HuH-7.5 (cell line): Measurements from ENCODE around the gene ECM1.

ENCODE experiments used
- DNase-seq: peaks from one replicate; pipeline ENCODE4 v3.0.0; 2011; ENCODE audit warnings: low spot score

ECM1 gene

DNA sequence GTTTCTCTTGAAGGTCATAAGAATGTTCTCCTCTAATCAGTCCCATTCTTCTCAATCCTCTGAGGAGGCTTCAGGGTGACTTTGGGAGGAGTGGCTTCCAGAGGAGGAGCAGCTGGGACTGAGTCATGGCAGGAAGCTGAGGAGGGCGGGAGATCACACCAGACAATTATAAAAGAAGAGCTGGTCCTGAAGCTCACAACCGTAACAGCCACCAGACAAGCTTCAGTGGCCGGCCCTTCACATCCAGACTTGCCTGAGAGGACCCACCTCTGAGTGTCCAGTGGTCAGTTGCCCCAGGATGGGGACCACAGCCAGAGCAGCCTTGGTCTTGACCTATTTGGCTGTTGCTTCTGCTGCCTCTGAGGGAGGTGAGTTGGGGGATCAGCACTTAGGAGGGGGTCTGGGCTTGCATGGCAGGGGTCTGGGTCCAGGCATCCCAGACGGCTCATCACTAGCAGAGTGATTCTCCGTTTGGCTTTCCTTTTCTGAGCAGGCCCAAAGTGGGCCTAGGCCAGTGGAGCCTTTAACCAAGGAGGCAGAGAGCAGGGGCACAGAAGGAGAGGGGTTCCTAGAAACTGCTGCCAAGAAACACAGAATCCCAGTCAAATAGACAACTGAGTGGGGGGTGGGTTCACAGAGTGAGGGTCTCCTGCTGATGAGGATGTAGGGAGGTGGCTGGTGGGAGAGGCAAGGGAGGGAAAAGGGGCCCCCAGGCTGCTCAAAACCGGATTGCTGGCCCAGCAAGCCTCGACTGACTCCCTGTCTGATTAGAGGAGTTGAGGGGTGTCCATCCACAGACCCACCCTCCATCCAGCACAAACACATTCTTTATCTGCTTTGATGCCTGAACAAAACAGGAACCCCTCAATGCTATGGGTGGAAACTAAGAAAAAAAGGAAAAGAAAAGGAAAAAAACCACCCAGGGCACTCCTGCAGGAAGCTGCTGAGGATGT lies at the start of gene ECM1:
Gene ECM1, plus strand, starts transcription at position 198 of the 953 bp plus-strand sequence. Its CDS starts 101 bp downstream, at position 299.
- no peak for DNase-seq

DNA sequence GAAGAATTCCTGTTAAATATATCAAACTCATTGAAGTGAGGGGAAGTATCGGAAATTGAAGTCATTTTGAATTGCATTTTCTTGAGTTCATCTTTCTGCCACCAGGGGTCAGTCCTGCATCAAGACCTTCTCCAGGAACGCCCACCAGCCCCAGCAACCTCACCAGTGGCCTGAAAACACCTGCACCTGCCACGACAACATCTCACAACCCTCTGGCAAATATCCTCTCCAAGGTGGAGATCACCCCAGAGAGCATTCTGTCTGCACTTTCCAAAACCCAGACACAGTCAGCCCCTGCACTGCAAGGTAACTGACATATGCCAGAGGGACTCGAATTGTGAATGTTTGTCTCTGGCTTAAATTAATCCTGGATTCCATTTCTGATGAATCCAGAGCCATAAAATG lies 43.5 kb upstream of the ECM1 start:
- DNase-seq = peak; percentile 73

DNA sequence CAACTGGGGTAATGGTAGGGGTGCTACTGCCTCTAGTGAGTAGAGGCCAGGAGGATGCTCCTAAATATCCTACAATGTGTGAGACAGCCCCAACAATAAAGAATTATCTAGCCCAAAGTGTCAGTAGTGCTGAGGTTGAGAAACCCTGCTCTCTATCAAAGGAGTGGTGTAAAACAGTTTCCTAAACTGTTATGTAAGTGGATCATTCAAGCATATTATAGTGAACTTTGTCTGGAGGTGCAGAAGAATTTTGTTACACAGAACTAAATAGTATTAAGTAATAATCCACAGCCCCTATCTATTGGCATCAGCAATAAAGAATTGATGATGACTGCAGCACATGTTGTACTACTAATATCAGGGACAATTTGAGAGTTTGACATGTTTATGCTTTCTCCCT lies 40.9 kb upstream of the ECM1 start:
- DNase-seq = no peak

DNA sequence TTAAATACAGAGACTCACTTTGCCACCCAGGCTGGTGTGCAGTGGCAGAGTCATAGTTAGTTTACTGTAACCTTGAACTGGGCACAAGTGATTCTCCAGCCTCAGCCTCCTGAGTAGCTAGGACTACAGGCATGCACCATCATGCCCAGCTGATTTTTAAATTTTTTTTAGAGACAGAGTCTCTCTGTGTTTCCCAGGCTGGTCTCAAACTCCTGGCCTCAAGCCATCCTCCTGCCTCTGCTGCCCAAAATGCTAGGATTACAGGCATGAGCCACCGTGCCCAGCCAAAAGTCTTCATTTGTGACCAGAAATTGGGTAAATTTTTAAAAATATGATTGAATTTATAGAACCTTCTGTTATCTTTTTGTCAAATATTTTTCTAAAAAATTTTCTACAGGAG lies 38.6 kb upstream of the ECM1 start:
- DNase-seq = no peak

DNA sequence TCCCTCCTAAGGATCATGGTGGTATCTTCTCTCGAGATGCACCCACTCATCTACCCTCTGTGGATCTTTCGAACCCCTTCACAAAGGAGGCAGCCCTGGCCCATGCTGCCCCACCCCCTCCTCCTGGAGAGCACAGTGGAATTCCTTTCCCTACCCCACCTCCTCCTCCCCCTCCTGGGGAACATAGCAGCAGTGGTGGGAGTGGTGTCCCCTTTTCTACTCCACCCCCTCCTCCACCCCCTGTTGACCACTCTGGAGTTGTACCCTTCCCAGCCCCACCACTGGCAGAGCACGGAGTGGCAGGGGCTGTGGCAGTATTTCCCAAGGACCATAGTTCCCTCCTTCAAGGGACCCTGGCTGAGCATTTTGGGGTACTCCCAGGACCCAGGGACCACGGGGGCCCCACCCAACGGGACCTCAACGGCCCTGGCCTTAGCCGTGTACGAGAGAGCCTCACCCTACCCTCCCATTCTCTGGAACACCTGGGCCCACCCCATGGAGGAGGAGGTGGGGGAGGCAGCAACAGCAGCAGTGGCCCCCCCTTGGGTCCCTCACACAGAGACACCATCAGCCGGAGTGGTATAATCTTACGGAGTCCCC lies 35.2 kb upstream of the ECM1 start:
- DNase-seq = no peak

DNA sequence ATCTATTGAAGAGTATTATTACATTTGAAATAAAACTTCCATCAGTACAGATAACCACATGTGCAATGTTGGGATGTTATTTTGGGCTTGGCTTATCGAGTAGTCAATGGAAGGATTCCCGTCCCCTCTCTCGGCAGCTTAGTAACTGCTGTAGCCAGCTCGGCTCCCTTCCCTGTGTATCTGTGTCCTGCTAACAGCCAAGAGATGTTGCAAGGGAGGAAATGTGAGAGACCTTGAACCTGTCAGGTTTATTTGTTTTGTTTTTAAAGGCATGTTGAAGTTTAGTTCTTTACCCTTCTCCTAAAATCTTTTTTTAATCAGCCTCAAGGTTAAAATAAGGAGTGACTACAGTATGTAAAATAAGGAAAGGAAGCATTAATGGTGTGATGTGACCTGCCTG lies 34.2 kb upstream of the ECM1 start:
- DNase-seq = peak; percentile 47

DNA sequence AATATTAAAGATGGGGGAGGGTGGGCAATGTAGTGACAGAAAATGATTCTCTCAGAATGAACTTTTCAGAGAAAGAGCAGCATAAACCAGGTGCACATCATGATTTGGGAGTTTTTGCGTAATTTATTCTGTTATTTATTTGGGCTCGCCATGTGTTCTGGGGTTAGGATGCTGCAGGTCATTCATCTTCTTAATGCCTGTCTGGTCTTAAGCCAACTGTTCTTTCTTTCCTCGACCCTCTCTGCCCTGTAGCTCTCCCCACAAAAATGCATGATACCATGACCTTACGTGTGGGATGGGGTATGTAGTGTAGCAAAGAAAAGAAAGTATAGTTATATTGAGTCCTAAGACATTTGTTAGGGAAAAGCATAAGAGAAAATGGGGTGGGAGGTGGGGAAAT lies 33.0 kb upstream of the ECM1 start:
- DNase-seq = no peak

DNA sequence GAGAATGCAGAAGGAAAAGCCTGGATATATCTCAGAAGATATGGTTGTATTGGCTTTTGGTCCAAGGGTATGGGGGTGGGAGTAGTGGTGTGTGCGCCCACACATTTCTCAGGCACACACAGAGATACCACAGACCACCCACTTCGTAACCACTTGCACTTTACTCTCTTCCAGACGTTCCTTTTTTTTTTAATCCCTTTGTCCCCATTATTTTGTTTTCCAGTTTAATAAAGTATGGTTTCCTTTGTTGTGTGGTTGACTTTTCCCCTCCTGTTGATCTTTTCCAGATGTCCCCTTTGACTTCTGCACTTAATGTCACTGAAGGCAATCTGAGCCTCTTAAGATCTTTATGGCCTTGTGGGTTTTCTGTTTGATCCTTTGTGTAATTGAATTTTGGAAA lies 31.2 kb upstream of the ECM1 start:
- no peak for DNase-seq

DNA sequence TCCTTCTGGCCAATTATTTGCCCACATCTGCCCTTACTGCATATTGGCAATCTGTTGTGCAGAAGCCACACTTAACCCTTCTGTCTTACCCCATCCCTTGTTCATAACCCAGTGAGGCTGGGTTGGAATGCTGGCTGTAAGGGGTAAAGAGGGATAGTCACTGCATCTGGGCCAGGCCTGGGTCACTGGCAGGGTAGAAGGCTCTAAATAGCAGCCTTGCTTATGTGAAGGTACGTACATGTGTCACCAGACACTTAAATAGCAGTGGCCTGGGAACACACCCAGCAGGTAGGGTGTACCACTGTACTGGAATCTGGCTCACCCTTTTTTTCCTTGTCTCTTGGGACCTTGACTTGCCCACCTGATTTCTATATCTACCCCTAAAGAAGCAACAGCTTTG lies 30.6 kb upstream of the ECM1 start:
- DNase-seq = no peak

DNA sequence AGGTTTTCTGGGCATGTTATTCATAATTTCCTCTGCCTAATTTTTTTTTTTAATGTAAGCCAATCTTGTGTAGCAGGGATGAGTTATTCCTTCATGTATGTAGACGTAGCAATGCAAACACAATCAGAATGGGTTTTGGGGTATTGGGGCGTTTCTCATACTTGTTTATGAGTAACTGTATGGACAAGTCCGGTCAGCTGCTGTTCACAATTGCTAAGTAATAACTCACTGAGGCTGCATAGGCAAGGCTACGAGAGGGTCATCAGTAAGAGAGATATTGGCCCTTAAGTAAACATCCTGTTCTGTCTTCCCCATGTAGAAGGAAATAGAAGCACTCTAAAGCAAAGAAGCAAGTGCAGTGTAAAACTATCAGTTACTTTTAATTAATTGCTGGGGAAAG lies 30.2 kb upstream of the ECM1 start:
- DNase-seq = no peak

DNA sequence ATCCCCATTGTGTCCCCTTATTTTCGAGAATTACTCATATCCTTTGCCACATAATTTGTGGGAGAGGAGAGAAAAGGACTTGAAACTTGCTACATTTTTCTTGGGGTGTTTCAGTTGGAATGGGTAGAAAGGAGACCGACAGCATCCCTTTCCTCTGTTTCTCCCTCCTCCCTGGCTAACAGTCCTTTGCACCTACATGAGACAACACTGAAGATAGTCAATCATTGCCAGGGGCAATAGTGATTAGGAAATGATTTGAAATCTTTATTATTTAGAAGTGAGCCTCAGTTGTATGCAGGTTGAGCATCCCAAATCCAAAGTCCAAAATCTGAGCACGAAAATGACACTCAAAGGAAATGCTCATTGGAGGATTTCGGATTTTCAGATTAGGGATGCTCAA lies 28.5 kb upstream of the ECM1 start:
- no peak for DNase-seq

DNA sequence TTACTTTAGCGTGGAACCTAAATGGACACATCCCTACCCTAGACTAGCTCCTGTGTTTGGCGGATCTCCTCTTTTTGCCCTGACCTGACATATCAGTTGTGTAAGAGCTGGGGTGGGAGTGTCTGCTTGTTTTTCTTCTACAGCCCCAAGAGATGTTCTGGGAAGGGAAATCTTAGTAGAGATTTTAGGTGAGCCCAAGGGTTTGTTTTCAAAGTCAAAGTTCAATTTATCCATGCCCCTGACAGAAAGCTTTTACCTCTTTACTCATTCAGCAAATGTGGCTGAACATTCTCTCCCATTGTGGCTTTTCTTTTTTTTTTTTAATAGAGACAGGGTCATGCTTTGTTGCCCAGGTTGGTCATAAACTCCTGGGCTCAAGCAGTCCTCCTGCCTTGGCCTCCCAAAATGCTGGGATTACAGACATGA lies 28.0 kb upstream of the ECM1 start:
- peak; percentile 59 for DNase-seq

DNA sequence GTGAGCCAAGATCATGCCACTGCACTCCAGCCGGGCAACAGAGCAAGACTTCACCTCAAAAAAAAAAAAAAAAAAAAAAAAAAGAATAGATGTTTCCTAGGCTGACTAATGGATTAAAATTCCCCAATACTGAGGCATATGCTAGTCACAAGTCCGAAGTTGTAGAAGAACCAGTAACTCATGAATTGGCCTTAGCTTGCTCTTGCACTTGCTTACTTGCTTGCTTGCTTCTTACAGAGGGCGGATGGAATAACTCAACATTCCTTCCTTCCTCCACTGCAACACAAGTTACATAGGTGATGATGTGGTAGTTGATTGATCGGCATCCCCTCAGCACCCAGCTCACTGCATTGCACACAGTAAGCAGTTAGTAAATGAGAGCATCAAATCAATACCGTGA lies 23.5 kb upstream of the ECM1 start:
- DNase-seq = no peak

DNA sequence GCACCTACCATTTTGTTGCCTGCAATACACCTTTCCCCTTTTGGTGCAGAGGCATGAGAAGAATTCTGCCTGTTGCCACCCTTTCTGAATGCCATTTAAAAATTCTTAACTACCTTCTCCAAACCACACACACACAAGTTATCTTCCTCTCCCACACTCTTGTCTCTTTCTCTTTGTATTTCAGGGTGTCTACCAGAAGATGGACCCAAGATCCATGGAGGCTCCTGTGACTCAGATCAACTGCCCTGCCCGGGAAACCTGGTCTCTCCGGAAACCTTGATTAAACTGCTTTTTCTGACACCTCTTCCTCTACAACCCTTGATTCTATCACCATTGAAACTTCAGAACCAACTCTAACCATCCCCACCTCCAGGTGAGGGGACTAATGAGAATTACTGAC lies 23.0 kb upstream of the ECM1 start:
- no peak for DNase-seq

DNA sequence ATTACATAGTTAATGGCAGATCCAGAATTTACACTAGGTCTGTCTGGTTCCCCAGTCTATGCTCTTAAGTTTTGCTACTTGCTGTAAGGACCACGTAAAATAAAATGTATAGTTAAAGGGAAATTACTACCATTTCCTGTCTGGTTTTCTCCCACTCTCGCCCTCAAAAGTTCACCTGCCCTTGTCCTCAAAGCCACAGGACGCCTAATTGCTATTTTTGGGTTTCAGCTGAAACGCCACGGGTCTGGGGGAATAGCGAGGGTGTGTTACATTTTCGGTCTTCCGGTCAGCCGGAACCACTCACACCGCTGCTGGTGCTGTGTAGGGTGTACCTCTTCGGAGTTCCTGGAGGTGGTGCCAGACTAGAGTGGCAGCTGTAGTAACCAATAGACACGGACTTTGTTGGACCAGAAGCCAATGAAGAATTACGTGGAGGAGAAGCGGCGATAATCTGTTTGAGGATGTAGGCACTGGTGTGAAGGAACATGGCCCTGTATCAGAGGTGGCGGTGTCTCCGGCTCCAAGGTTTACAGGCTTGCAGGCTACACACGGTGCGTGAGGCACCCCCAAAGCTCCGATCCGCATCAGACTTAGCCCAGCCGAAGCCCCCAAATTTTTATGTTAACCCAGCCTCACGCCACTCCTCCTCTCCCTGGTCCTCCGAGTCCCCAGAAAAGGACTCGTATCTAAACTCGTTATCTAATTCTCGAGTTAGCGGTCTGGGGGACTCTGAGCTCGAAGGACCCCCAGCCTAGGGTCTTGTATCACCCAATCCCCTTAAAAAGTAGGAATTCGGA lies 20.7 kb upstream of the ECM1 start, which contains the start of gene TARS2:
Gene TARS2, plus strand, starts transcription at position 454 of the 797 bp plus-strand sequence. Its CDS starts 32 bp downstream, at position 486.
- peak; percentile 88 for DNase-seq

DNA sequence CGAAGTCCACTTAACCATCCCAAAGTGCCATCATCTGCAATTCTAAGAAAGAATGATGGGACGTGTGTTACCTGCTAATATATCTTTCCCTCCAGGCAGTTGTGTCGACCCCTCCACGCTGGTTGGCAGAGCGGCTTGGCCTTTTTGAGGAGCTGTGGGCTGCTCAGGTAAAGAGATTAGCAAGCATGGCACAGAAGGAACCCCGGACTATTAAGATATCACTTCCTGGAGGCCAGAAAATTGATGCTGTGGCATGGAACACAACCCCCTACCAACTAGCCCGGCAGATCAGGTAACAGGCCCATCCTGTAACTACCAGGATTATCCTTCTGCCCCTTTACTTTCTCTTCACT lies 20.2 kb upstream of the ECM1 start:
- no peak for DNase-seq

DNA sequence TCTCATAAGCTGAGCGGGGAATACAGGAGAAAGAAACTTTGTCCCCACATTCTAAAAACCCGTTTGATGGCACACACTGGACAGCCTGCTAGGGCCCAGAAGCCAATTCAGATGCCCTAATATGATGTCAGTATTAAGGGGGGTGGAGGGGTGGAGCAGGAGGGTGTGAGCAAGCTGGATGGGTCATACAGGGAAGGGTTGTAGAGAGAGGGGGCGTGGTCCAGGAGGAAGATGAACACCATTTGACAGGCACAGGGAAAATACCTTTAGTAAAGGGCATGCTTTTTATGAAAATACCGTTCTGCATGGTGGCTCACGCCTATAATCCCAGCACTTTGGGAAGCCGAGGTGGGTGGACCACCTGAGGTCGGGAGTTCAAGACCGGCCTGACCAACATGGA lies 14.7 kb upstream of the ECM1 start:
- no peak for DNase-seq

DNA sequence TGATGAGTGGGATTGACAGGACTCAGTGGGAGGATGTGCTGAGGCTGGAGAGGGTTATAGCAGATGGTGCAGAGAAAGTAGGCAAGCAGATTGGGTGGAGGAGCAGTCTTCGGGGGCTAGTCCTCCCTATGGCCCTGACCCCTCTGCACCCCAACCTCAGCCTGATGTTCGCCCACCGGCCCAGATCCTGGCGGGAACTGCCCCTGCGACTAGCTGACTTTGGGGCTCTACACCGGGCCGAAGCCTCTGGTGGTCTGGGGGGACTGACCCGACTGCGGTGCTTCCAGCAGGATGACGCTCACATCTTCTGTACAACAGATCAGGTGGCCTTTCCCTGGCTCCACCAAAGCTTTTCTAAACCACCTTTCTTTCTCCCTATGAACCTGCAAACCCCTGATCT lies 9.6 kb upstream of the ECM1 start:
- no peak for DNase-seq

DNA sequence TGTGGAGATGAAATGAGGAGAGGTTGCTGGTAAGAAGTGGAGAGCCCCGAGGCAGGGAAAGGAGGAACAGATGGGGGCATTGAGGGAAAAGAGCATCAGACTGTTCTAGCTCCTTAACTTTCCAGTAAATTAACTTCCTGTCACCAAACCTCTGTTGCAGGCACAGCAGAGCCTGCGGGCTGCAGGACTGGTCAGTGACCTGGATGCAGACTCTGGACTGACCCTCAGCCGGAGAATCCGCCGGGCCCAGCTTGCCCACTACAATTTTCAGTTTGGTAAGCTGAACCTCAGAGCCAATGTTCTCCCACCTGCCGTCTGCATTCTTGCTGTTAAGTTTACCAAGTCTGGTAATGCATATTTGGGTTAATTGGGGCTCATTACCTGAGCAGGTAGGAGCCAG lies 2.5 kb upstream of the ECM1 start:
- DNase-seq = no peak

DNA sequence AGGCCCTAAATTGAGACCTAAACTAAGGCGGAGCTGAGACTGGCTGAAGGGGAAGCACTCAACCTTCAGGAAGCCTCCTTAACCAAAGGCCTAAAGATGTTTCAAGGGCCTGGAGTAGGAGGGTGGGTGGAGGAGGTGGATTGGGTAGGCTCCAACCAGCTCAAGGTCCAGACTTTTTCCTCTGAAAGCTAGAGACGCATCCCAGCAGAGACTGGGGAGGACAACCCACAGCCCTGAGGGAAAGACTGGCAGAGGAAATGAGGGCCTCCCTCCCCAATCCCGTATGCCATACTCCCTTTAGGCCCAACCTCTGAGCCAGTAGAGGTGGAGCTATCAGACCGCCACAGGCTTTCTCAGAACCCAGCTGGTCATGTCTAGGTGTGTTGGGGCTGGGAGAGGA lies 1.1 kb downstream of the ECM1 start:
- no peak for DNase-seq

DNA sequence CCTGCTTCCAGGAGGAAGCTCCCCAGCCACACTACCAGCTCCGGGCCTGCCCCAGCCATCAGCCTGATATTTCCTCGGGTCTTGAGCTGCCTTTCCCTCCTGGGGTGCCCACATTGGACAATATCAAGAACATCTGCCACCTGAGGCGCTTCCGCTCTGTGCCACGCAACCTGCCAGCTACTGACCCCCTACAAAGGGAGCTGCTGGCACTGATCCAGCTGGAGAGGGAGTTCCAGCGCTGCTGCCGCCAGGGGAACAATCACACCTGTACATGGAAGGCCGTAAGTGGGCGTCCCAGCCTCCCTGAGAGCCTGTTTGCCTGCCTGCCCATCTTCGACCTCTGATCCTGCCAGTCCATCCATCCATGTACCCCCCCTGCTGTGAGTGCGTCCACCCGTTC lies 3.6 kb downstream of the ECM1 start:
- DNase-seq = no peak

DNA sequence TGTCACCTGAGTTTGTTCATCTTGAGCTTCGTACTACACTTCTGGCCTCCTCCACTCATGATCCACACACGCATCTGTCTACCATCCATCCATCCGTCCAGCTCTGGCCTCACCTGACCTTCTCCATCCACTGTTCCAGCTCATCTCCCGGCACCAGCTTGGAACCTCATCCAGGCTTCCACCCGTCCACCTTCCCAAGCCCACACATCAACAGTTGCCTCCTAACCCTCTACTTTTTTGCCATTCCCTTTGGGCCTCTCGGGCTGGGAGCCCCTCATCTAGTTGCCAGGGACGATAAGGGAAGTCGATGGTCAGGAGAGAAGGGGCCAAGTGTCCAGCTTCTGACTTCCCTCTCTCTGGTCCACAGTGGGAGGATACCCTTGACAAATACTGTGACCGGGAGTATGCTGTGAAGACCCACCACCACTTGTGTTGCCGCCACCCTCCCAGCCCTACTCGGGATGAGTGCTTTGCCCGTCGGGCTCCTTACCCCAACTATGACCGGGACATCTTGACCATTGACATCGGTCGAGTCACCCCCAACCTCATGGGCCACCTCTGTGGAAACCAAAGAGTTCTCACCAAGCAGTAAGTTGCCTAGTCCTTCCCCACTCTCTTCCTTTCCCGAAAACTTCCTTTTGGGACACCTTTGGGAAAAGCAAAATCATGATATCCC lies 4.2 kb downstream of the ECM1 start:
- DNase-seq = no peak
